ENCODE measurements around the gene MAPKBP1.

The MAPKBP1 gene

GRCh38 chr15:41792000-41792637 lies 17.8 kb downstream of the MAPKBP1 start:
- H3K27me3 ChIP-seq (ENCODE audit: insufficient read depth, insufficient read length): no peaks in the 10 kb centered on the region

DNA sequence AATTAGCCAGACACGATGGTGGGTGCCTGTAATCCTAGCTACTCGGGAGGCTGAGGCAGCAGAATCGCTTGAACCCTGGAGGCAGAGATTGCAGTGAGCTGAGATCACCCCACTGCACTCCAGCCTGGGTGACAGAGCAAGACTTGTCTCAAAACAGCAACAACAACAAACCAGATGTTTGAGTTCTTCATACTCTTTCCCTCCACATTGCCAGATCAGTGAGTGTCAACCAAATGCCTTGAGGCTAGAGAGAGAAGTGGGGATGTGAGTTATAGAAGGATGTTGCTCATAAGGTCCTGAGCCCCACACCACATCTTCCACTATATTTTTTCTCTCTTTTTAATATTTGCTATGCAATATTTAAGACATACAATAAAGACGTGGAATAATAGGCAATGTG lies 19.8 kb downstream of the MAPKBP1 start:
- no peak overlapping the region for H3K4me3 ChIP-seq (ENCODE audit: insufficient read length, low read depth)
- no peaks in the 10 kb centered on the region for H3K36me3 ChIP-seq (ENCODE audit: insufficient read depth, insufficient read length, low read length)
- no peak for DNase-seq (ENCODE audit: low read depth, low spot score)
- H3K27me3 ChIP-seq (ENCODE audit: insufficient read depth, insufficient read length): no peaks in the 10 kb centered on the region
- TF ChIP-seq YY1 (IDR thresholded peaks at IDR 0.05; ENCODE audit: insufficient read depth, insufficient read length) (no peak), ZNF274 (IDR thresholded peaks at IDR 0.05; ENCODE audit: low read depth, low read length) (no peak), SUZ12 (IDR thresholded peaks at IDR 0.05; ENCODE audit: extremely low read depth, insufficient read depth, insufficient read length) (no peak)
- no peaks in the 10 kb centered on the region for H3K9me3 ChIP-seq (ENCODE audit: insufficient read depth, low read length)
- peaks cover 10% of the 10 kb centered on the region for H3K4me1 ChIP-seq (ENCODE audit: insufficient read depth, insufficient read length)
- no peak overlapping the region for H3K9ac ChIP-seq (ENCODE audit: insufficient read length, low read depth)

More at GRCh38 chr15:41792000-41792637, 17.8 kb downstream of the MAPKBP1 start:
- DNase-seq (ENCODE audit: low read depth, low spot score): no peak
- H3K36me3 ChIP-seq (ENCODE audit: insufficient read depth, insufficient read length, low read length): no peaks in the 10 kb centered on the region
- TF ChIP-seq ZNF274 (IDR thresholded peaks at IDR 0.05; ENCODE audit: low read depth, low read length): no peak
- TF ChIP-seq SUZ12 (IDR thresholded peaks at IDR 0.05; ENCODE audit: extremely low read depth, insufficient read depth, insufficient read length): no peak
- no peak for TF ChIP-seq YY1 (IDR thresholded peaks at IDR 0.05; ENCODE audit: insufficient read depth, insufficient read length)
- no peak overlapping the region for H3K4me3 ChIP-seq (ENCODE audit: insufficient read length, low read depth)
- H3K9ac ChIP-seq (ENCODE audit: insufficient read length, low read depth): no peak overlapping the region
- H3K4me1 ChIP-seq (ENCODE audit: insufficient read depth, insufficient read length): peaks cover 10% of the 10 kb centered on the region
- no peaks in the 10 kb centered on the region for H3K9me3 ChIP-seq (ENCODE audit: insufficient read depth, low read length)

GRCh38 chr15:41795996-41796856 lies 21.9 kb downstream of the MAPKBP1 start:
- no peaks in the 10 kb centered on the region for H3K27me3 ChIP-seq (ENCODE audit: insufficient read depth, insufficient read length)
- H3K4me3 ChIP-seq (ENCODE audit: insufficient read length, low read depth): no peak overlapping the region
- H3K9me3 ChIP-seq (ENCODE audit: insufficient read depth, low read length): no peaks in the 10 kb centered on the region
- no peak overlapping the region for H3K9ac ChIP-seq (ENCODE audit: insufficient read length, low read depth)
- no peak for DNase-seq (ENCODE audit: low read depth, low spot score)
- H3K36me3 ChIP-seq (ENCODE audit: insufficient read depth, insufficient read length, low read length): no peaks in the 10 kb centered on the region
- peaks cover 2% of the 10 kb centered on the region for H3K4me1 ChIP-seq (ENCODE audit: insufficient read depth, insufficient read length)
- no peak for TF ChIP-seq SUZ12 (IDR thresholded peaks at IDR 0.05; ENCODE audit: extremely low read depth, insufficient read depth, insufficient read length)
- no peak for TF ChIP-seq YY1 (IDR thresholded peaks at IDR 0.05; ENCODE audit: insufficient read depth, insufficient read length)
- TF ChIP-seq ZNF274 (IDR thresholded peaks at IDR 0.05; ENCODE audit: low read depth, low read length): no peak

GRCh38 chr15:41797201-41797944 lies 23.1 kb downstream of the MAPKBP1 start:
- H3K36me3 ChIP-seq (ENCODE audit: insufficient read depth, insufficient read length, low read length): no peaks in the 10 kb centered on the region
- no peak overlapping the region for H3K4me3 ChIP-seq (ENCODE audit: insufficient read length, low read depth)
- no peaks in the 10 kb centered on the region; the same call in 1 of the 2 replicates for H3K9me3 ChIP-seq (ENCODE audit: insufficient read depth, low read length)
- no peak for DNase-seq (ENCODE audit: low read depth, low spot score)
- H3K27me3 ChIP-seq (ENCODE audit: insufficient read depth, insufficient read length): no peaks in the 10 kb centered on the region
- no peak overlapping the region for H3K9ac ChIP-seq (ENCODE audit: insufficient read length, low read depth)
- TF ChIP-seq YY1 (IDR thresholded peaks at IDR 0.05; ENCODE audit: insufficient read depth, insufficient read length) (no peak), ZNF274 (IDR thresholded peaks at IDR 0.05; ENCODE audit: low read depth, low read length) (no peak), SUZ12 (IDR thresholded peaks at IDR 0.05; ENCODE audit: extremely low read depth, insufficient read depth, insufficient read length) (no peak)
- no peaks in the 10 kb centered on the region for H3K4me1 ChIP-seq (ENCODE audit: insufficient read depth, insufficient read length)

GRCh38 chr15:41798607-41799487 lies 24.6 kb downstream of the MAPKBP1 start:
- TF ChIP-seq SUZ12 (IDR thresholded peaks at IDR 0.05; ENCODE audit: extremely low read depth, insufficient read depth, insufficient read length) (no peak), ZNF274 (IDR thresholded peaks at IDR 0.05; ENCODE audit: low read depth, low read length) (no peak), YY1 (IDR thresholded peaks at IDR 0.05; ENCODE audit: insufficient read depth, insufficient read length) (no peak)
- no peak overlapping the region for H3K4me3 ChIP-seq (ENCODE audit: insufficient read length, low read depth)
- H3K4me1 ChIP-seq (ENCODE audit: insufficient read depth, insufficient read length): no peaks in the 10 kb centered on the region
- H3K27me3 ChIP-seq (ENCODE audit: insufficient read depth, insufficient read length): no peaks in the 10 kb centered on the region
- H3K36me3 ChIP-seq (ENCODE audit: insufficient read depth, insufficient read length, low read length): no peaks in the 10 kb centered on the region
- no peaks in the 10 kb centered on the region; the same call in 1 of the 2 replicates for H3K9me3 ChIP-seq (ENCODE audit: insufficient read depth, low read length)
- no peak overlapping the region for H3K9ac ChIP-seq (ENCODE audit: insufficient read length, low read depth)
- no peak for DNase-seq (ENCODE audit: low read depth, low spot score)

DNA sequence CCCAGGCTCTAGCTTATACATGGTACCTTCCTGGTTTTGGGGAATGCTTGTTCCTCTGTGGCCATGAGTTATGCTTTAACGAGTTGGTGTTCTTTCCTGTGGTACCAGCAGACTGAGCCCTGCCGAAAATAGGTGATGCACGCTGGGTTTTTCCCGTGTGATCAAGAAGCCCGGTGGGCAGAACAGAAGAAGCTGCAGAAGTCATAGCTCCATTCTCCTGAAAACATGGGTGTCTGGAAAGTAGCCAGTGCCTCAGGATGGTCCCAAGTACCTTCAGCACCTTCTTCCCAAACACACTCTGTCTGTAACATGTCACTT lies 25.2 kb downstream of the MAPKBP1 start:
- no peaks in the 10 kb centered on the region for H3K36me3 ChIP-seq (ENCODE audit: insufficient read depth, insufficient read length, low read length)
- no peaks in the 10 kb centered on the region for H3K27me3 ChIP-seq (ENCODE audit: insufficient read depth, insufficient read length)
- no peak for DNase-seq (ENCODE audit: low read depth, low spot score)
- H3K9ac ChIP-seq (ENCODE audit: insufficient read length, low read depth): no peak overlapping the region
- TF ChIP-seq ZNF274 (IDR thresholded peaks at IDR 0.05; ENCODE audit: low read depth, low read length) (no peak), SUZ12 (IDR thresholded peaks at IDR 0.05; ENCODE audit: extremely low read depth, insufficient read depth, insufficient read length) (no peak), YY1 (IDR thresholded peaks at IDR 0.05; ENCODE audit: insufficient read depth, insufficient read length) (no peak)
- H3K4me3 ChIP-seq (ENCODE audit: insufficient read length, low read depth): no peak overlapping the region
- peaks cover 3% of the 10 kb centered on the region for H3K4me1 ChIP-seq (ENCODE audit: insufficient read depth, insufficient read length)
- H3K9me3 ChIP-seq (ENCODE audit: insufficient read depth, low read length): no peaks in the 10 kb centered on the region; the same call in 1 of the 2 replicates

Data from NT2/D1 (cell line).